DMS153 treated with DMSO at 0.1 percent for 48 hours (cell line): ENCODE data around the gene CCDC149.

Experiments
- DNase-seq: peaks from one replicate; lab custom pipeline; 2025; ENCODE audit not compliant: unreplicated experiment; lab: John Stamatoyannopoulos, UW

CCDC149 gene

GRCh38 chr4:24845132-24845531, 67.7 kb downstream of the CCDC149 start:
- DNase-seq = no peak

GRCh38 chr4:24843096-24843495, 69.7 kb downstream of the CCDC149 start:
- no peak for DNase-seq

GRCh38 chr4:24842356-24842755, 70.5 kb downstream of the CCDC149 start:
- no peak for DNase-seq

- DNase-seq = no peak
Measured at GRCh38 chr4:24840826-24841543, 71.9 kb downstream of the CCDC149 start.

GRCh38 chr4:24840362-24840761, 72.5 kb downstream of the CCDC149 start:
- DNase-seq = no peak

GRCh38 chr4:24837781-24838180, 75.1 kb downstream of the CCDC149 start:
- no peak for DNase-seq

GRCh38 chr4:24837336-24837735, 75.5 kb downstream of the CCDC149 start:
- DNase-seq = no peak

- no peak for DNase-seq
Measured at GRCh38 chr4:24836661-24837242, 76.1 kb downstream of the CCDC149 start.

GRCh38 chr4:24835696-24836095, 77.1 kb downstream of the CCDC149 start:
- no peak for DNase-seq

GRCh38 chr4:24831637-24832036, 81.2 kb downstream of the CCDC149 start:
- no peak for DNase-seq

- DNase-seq = no peak
Measured at GRCh38 chr4:24824720-24825119, 88.1 kb downstream of the CCDC149 start.

- no peak for DNase-seq
Measured at GRCh38 chr4:24820541-24820940, 92.3 kb downstream of the CCDC149 start.

GRCh38 chr4:24816797-24817196, 96.0 kb downstream of the CCDC149 start:
- DNase-seq = no peak

- no peak for DNase-seq
Measured at GRCh38 chr4:24813732-24814131, 99.1 kb downstream of the CCDC149 start.

- no peak for DNase-seq
Measured at GRCh38 chr4:24810871-24811631, 101.8 kb downstream of the CCDC149 start.

GRCh38 chr4:24809815-24810405, 102.9 kb downstream of the CCDC149 start:
- DNase-seq = no peak

- DNase-seq = no peak
Measured at GRCh38 chr4:24809376-24809775, 103.5 kb downstream of the CCDC149 start.

- DNase-seq = no peak
Measured at GRCh38 chr4:24808955-24809354, 103.9 kb downstream of the CCDC149 start.

- no peak for DNase-seq
Measured at GRCh38 chr4:24808261-24808660, 104.6 kb downstream of the CCDC149 start.

GRCh38 chr4:24807611-24808010, 105.2 kb downstream of the CCDC149 start:
- no peak for DNase-seq

GRCh38 chr4:24806206-24806990, 106.4 kb downstream of the CCDC149 start:
- DNase-seq = no peak
